DOHH2 (cell line): Measurements from ENCODE around the gene LYSET.

Experiments
- CTCF ChIP-seq: fragments of 200-600 bp; sonication (generic); IDR thresholded peaks from one replicate; pipeline ENCODE4 v1.5.1; 2014; ENCODE audit warnings: antibody characterized with exemption, mild to moderate bottlenecking, low read depth, low read length; ENCODE audit not compliant: poor library complexity, severe bottlenecking
- EZH2phosphoT487 ChIP-seq: fragments of 200-600 bp; sonication (generic); IDR thresholded peaks from 2 replicates; pipeline ENCODE4 v1.6.1; 2017; ENCODE audit warnings: borderline replicate concordance, mild to moderate bottlenecking, antibody characterized with exemption, low read length, moderate library complexity, mixed read lengths

DNA sequence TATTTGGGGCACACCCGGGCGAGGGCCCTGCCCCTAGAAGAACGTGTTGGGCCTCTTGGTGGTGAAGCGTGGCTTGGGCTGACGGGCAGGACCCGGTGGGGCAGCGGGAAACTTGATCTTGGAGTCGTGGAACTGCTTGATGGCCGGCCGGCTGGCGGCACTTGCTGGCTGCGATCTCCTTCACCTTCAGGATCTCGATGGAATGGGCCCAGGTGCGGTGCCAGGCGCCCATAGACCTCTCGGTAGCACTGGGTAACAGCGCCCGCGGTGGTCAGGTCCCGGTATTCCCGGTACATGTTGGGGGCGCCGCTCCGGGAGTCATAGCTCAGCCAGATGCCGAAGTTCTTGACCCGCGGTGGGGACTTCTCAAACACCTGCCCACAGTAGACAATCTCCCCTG, 38.4 kb downstream of the LYSET start:
- no peak for TF ChIP-seq CTCF
- TF ChIP-seq EZH2phosphoT487, result no peak
